GM23338 (cell line): ENCODE results near the gene EIF4E. TPM values are rescaled to one million over a fixed set of nuclear protein-coding genes. Genes with fewer than 3 reads are reported as not detected.

Experiments
- ATAC-seq: fragments of 200-7000 bp; cut with Tn5 transposase; 3 replicates; pipeline ENCODE4 v1.9.1; 2020
- DNase-seq: peaks from one replicate; pipeline ENCODE4 v3.0.0-alpha.2; 2015; ENCODE audit warnings: low spot score
- H2AFZ ChIP-seq: fragments of 200-600 bp; sonication (generic); 2 replicates; pipeline ENCODE4 v1.8.0; 2016; ENCODE audit warnings: antibody characterized with exemption, mild to moderate bottlenecking, moderate library complexity
- H3F3A ChIP-seq: fragments of 200-600 bp; sonication (generic); replicated peaks from 2 replicates; pipeline ENCODE4 v1.8.0; 2017; ENCODE audit warnings: antibody characterized with exemption, mixed run types, low read depth
- H3K27ac ChIP-seq: fragments of 200-600 bp; sonication (generic); 2 replicates; pipeline ENCODE4 v1.6.1; 2016; ENCODE audit warnings: low read depth
- H3K27me3 ChIP-seq: fragments of 200-600 bp; sonication (generic); 2 replicates; pipeline ENCODE4 v1.8.0; 2016; ENCODE audit warnings: mild to moderate bottlenecking, mixed run types, moderate library complexity; ENCODE audit not compliant: insufficient read depth
- H3K36me3 ChIP-seq: fragments of 200-600 bp; sonication (generic); 2 replicates; pipeline ENCODE4 v1.8.0; 2016; ENCODE audit warnings: mild to moderate bottlenecking; ENCODE audit not compliant: insufficient read depth
- H3K4me1 ChIP-seq: fragments of 200-600 bp; sonication (generic); 2 replicates; pipeline ENCODE4 v1.8.0; 2016; ENCODE audit warnings: mild to moderate bottlenecking, moderate library complexity; ENCODE audit not compliant: insufficient read depth
- H3K4me2 ChIP-seq: fragments of 200-600 bp; sonication (generic); 2 replicates; pipeline ENCODE4 v1.7.1; 2017; ENCODE audit warnings: mixed run types
- H3K4me3 ChIP-seq: fragments of 200-600 bp; sonication (generic); 2 replicates; pipeline ENCODE4 v1.6.1; 2016; ENCODE audit warnings: mixed run types
- H3K79me2 ChIP-seq: fragments of 200-600 bp; sonication (generic); replicated peaks from 2 replicates; pipeline ENCODE4 v1.8.0; 2017; ENCODE audit warnings: mild to moderate bottlenecking; ENCODE audit not compliant: insufficient read depth
- H3K9me2 ChIP-seq: fragments of 200-600 bp; sonication (generic); 2 replicates; pipeline ENCODE4 v1.8.0; 2017; ENCODE audit not compliant: insufficient read depth
- H4K20me1 ChIP-seq: fragments of 200-600 bp; sonication (generic); replicated peaks from 2 replicates; pipeline ENCODE4 v1.8.0; 2017; ENCODE audit warnings: mild to moderate bottlenecking; ENCODE audit not compliant: insufficient read depth
- H3K27ac Mint-ChIP-seq: 2 replicates; pipeline ENCODE4 v1.8.0; 2020; ENCODE audit warnings: inconsistent platforms, mild to moderate bottlenecking, moderate library complexity, mixed read lengths
- H3K27me3 Mint-ChIP-seq: 3 replicates; pipeline ENCODE4 v1.8.0; 2022; ENCODE audit warnings: low read depth, mild to moderate bottlenecking, moderate library complexity, mixed read lengths, inconsistent platforms; ENCODE audit not compliant: insufficient read depth, poor library complexity
- H3K36me3 Mint-ChIP-seq: 3 replicates; pipeline ENCODE4 v1.8.0; 2021; ENCODE audit warnings: low read depth, mild to moderate bottlenecking, inconsistent platforms, moderate library complexity, mixed read lengths
- H3K4me1 Mint-ChIP-seq: 3 replicates; pipeline ENCODE4 v1.8.0; 2020; ENCODE audit warnings: mild to moderate bottlenecking, inconsistent platforms, mixed read lengths
- H3K4me3 Mint-ChIP-seq: 3 replicates; pipeline ENCODE4 v1.8.0; 2021; ENCODE audit warnings: moderate library complexity, mild to moderate bottlenecking, inconsistent platforms, mixed read lengths
- H3K9me3 Mint-ChIP-seq: 3 replicates; pipeline ENCODE4 v1.8.0; 2020; ENCODE audit warnings: moderate library complexity, mild to moderate bottlenecking, inconsistent platforms, mixed read lengths
- ETS1 ChIP-seq: IDR thresholded peaks from 2 replicates; pipeline ENCODE4 v1.6.1; 2016; ENCODE audit warnings: antibody characterized with exemption
- EZH2phosphoT487 ChIP-seq: fragments of 200-600 bp; sonication (generic); IDR thresholded peaks from one replicate; pipeline ENCODE4 v1.8.1; 2018; ENCODE audit warnings: antibody characterized with exemption; ENCODE audit not compliant: unreplicated experiment
- JUNB ChIP-seq: IDR thresholded peaks from one replicate; pipeline ENCODE4 v1.6.1; 2016; ENCODE audit warnings: antibody characterized with exemption; ENCODE audit not compliant: unreplicated experiment
- NANOG ChIP-seq: IDR thresholded peaks from 2 replicates; pipeline ENCODE4 v1.6.1; 2016; ENCODE audit warnings: antibody characterized with exemption, borderline replicate concordance
- REST ChIP-seq: IDR thresholded peaks from one replicate; pipeline ENCODE4 v1.6.1; 2018; ENCODE audit warnings: antibody characterized with exemption; ENCODE audit not compliant: unreplicated experiment
- STAT1 ChIP-seq: IDR thresholded peaks from one replicate; pipeline ENCODE4 v1.6.1; 2016; ENCODE audit warnings: antibody characterized with exemption; ENCODE audit not compliant: unreplicated experiment
- ZNF331 ChIP-seq: fragments of 250-450 bp; sonication (Bioruptor Pico); IDR thresholded peaks from 2 replicates; pipeline ENCODE4 v1.5.0; 2020; ENCODE audit warnings: low read depth, mild to moderate bottlenecking, moderate library complexity
- polyA plus RNA-seq: library from polyadenylated mRNA; unstranded; fragments of >200 nt; fragmentation: Nextera tagmentation; extraction: Ambion mirVana; gene quantifications from 2 replicates; pipeline ENCODE4 v1.2.1, GENCODE V29; 2016
- total RNA-seq: library from RNA; depleted of rRNA; stranded (reverse); fragments of >200 nt; shearing (Covaris generic); gene quantifications from 2 replicates; pipeline ENCODE4 v1.2.3, GENCODE V29; 2014

The EIF4E gene
- total and polyA plus RNA-seq, 2 experiments from 2014 or later: 113 to 351 TPM

- H3K9me3 Mint-ChIP-seq: no peaks in the 10 kb centered on the region; the same call in 2 of the 3 replicates
- Histone ChIP-seq H3F3A (no peaks in the 10 kb centered on the region), H3K4me2 (no peak overlapping the region), H3K27ac (no peak overlapping the region), H3K4me1 (no peaks in the 10 kb centered on the region), H3K27me3 (no peaks in the 10 kb centered on the region), H2AFZ (no peak overlapping the region), H3K36me3 (no peaks in the 10 kb centered on the region), H4K20me1 (no peaks in the 10 kb centered on the region), H3K9me2 (no peaks in the 10 kb centered on the region), H3K79me2 (no peaks in the 10 kb centered on the region), H3K4me3 (no peak overlapping the region)
- no peak for DNase-seq
- no peak overlapping the region for H3K27ac Mint-ChIP-seq
- H3K4me1 Mint-ChIP-seq: no peaks in the 10 kb centered on the region
- H3K4me3 Mint-ChIP-seq: no peak overlapping the region
- ATAC-seq: no peak
- no peaks in the 10 kb centered on the region for H3K27me3 Mint-ChIP-seq
- H3K36me3 Mint-ChIP-seq: no peaks in the 10 kb centered on the region
- TF ChIP-seq STAT1: no peak
- TF ChIP-seq NANOG: no peak
- TF ChIP-seq JUNB: no peak
Measured at GRCh38 chr4:98867648-98868047, 61.3 kb downstream of the EIF4E start.

GRCh38 chr4:98865059-98865458 lies 63.9 kb downstream of the EIF4E start:
- no peak overlapping the region for H3K4me2 ChIP-seq
- no peaks in the 10 kb centered on the region for H3K9me2 ChIP-seq
- Mint-ChIP-seq H3K27me3 (no peaks in the 10 kb centered on the region), H3K27ac (no peak overlapping the region), H3K4me1 (no peaks in the 10 kb centered on the region), H3K4me3 (no peak overlapping the region), H3K36me3 (no peaks in the 10 kb centered on the region), H3K9me3 (no peaks in the 10 kb centered on the region; the same call in 2 of the 3 replicates)
- no peak for DNase-seq
- H3K4me1 ChIP-seq: no peaks in the 10 kb centered on the region
- no peak overlapping the region for H3K27ac ChIP-seq
- no peak overlapping the region for H2AFZ ChIP-seq
- no peaks in the 10 kb centered on the region for H3K36me3 ChIP-seq
- no peaks in the 10 kb centered on the region for H3K79me2 ChIP-seq
- no peak for TF ChIP-seq ZNF331 (CRISPR knock-in tag)
- no peak for TF ChIP-seq STAT1
- TF ChIP-seq NANOG: no peak
- no peak for TF ChIP-seq ETS1
- no peak for TF ChIP-seq EZH2phosphoT487
- TF ChIP-seq REST: no peak
- H3K4me3 ChIP-seq: no peak overlapping the region
- no peaks in the 10 kb centered on the region for H3F3A ChIP-seq
- H3K27me3 ChIP-seq: no peaks in the 10 kb centered on the region
- no peak for ATAC-seq
- no peaks in the 10 kb centered on the region for H4K20me1 ChIP-seq
